Measurements from ENCODE around the gene KAT7.

Gene KAT7

DNA sequence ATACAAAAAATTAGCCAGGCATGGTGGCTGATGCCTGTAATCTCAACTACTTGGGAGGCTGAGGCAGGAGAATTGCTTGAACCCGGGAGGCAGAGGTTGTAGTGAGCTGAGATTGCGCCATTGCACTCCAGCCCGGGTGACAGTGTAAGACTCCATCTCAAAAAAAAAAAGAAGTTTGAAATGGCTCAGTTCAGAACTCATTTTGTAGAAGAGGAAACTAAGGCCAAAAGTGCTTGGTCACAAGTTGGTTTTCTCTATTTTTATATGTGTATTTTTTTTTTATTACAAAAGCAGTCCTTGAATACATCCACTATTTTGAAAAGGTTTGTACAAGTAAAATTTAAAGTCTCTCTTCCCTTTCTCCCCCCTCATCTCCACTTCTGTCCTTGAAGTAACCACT, 53.9 kb downstream of the KAT7 start:
- no peak for DNase-seq (ENCODE audit: low read depth)
- TF ChIP-seq, protein P1, sequence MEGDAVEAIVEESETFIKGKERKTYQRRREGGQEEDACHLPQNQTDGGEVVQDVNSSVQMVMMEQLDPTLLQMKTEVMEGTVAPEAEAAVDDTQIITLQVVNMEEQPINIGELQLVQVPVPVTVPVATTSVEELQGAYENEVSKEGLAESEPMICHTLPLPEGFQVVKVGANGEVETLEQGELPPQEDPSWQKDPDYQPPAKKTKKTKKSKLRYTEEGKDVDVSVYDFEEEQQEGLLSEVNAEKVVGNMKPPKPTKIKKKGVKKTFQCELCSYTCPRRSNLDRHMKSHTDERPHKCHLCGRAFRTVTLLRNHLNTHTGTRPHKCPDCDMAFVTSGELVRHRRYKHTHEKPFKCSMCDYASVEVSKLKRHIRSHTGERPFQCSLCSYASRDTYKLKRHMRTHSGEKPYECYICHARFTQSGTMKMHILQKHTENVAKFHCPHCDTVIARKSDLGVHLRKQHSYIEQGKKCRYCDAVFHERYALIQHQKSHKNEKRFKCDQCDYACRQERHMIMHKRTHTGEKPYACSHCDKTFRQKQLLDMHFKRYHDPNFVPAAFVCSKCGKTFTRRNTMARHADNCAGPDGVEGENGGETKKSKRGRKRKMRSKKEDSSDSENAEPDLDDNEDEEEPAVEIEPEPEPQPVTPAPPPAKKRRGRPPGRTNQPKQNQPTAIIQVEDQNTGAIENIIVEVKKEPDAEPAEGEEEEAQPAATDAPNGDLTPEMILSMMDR (IDR thresholded peaks at IDR 0.05; ENCODE audit: low read depth, low read length, missing control alignments): no peak
- H3K4me3 ChIP-seq (ENCODE audit: low read depth, low read length): no peak overlapping the region

DNA sequence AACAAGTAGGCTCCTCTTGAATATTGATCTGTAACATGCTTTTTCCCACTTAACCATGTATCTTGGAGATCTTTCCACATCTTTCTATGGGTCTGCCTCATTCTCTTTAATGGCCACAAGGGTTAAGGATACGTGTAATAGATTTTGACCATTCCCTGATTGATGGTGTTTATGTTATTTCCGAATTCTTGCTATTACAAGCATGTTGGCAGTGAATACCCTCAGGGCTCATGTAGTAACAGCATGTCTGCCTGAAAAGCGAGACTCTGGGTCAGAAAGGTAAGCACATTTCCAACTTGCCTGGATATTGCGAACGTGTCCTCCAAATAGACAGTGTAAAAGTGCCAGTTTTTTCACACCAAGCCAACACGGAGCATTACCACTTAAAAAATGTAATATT, 54.4 kb downstream of the KAT7 start:
- no peak overlapping the region for H3K4me3 ChIP-seq (ENCODE audit: low read depth, low read length)
- TF ChIP-seq, protein P1 (IDR thresholded peaks at IDR 0.05; ENCODE audit: low read depth, low read length, missing control alignments): no peak
- no peak for DNase-seq (ENCODE audit: low read depth)

DNA sequence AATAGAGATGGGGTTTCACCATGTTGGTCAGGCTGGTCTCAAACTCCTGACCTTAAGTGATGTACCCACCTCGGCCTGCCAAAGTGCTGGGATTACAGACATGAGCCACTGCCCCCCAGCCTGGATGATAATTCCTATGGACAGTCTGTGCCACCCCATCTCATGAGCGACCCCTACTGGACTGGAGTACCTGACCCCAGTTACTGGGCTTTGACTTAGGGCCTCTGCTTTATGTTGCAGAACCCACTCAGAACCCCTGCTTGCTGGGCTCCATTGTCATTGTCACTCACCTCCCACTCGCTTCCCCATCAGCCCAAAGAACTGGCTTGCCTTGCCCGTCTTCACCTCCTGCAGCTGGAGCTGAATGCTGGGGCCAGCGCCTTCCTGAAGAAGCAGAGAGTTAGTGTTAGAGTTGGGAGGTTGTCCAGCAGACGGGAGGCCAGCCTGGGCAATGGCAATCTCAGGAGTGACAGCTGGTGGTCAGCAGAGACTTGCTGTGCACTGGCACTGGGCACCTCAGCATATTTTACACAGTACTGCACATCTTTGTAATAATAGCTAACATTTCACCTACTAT, 55.4 kb downstream of the KAT7 start:
- no peak overlapping the region for H3K4me3 ChIP-seq (ENCODE audit: low read depth, low read length)
- no peak for DNase-seq (ENCODE audit: low read depth)
- TF ChIP-seq, protein P1 (IDR thresholded peaks at IDR 0.05; ENCODE audit: low read depth, low read length, missing control alignments): peak; percentile 66

DNA sequence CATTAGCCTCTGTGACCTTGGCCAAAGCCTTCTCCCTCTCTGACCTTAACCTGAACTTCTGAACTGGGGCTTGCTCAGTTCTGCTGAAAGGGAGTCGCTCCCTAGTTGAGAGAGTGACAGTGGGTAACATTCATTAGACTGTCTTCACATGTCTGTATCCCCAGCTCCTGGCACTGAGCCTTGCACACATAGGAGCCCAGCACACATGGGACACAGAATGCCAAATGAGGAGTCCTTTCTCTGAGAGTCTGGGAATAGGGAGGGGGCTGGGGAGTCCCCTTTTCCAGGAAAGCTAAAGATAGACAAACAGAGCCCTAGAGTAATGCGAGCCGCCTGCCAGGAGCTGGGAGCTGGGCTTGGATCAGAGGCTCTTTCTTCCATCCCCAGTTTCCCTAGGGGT, 56.8 kb downstream of the KAT7 start:
- no peak for DNase-seq (ENCODE audit: low read depth)
- H3K4me3 ChIP-seq (ENCODE audit: low read depth, low read length): no peak overlapping the region
- TF ChIP-seq, protein P1 (IDR thresholded peaks at IDR 0.05; ENCODE audit: low read depth, low read length, missing control alignments): no peak

DNA sequence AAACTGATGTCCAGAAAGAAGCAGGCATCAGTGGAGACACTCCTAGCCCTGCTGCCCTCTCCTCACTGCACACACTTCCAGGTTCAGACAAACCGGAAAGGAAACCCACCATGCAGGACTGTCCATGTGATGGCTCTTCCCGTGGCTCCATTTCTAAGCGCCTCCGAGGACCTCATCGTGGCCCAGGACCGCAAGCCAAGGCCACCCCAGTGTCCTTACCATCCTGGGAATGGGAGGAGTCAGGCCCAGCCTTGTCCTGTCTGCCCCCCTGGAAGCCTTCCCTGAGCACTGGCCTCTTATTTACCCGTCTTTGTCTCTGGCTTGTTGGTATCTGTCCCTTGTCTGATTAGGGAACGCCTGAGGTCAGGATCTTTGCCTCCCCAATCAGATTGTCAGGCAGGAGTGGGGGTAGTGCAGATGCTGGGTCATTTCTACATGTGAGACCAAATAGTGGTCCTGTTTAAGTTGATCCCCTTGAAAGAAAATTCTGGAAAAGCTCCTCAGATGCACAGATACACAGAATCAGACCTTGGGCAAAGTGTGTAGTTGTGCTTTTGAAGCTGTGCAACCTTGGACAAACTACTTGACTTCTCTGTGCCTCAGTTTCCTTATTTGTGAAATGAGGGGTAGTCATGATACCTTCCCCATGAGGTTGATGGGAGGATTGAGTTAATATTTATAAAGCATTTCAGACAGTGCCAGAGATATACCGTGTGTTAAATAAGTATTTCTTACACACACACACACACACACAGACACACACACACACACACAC, 58.6 kb downstream of the KAT7 start:
- no peak overlapping the region for H3K4me3 ChIP-seq (ENCODE audit: low read depth, low read length)
- TF ChIP-seq, protein P1 (IDR thresholded peaks at IDR 0.05; ENCODE audit: low read depth, low read length, missing control alignments): no peak
- DNase-seq (ENCODE audit: low read depth): no peak

DNA sequence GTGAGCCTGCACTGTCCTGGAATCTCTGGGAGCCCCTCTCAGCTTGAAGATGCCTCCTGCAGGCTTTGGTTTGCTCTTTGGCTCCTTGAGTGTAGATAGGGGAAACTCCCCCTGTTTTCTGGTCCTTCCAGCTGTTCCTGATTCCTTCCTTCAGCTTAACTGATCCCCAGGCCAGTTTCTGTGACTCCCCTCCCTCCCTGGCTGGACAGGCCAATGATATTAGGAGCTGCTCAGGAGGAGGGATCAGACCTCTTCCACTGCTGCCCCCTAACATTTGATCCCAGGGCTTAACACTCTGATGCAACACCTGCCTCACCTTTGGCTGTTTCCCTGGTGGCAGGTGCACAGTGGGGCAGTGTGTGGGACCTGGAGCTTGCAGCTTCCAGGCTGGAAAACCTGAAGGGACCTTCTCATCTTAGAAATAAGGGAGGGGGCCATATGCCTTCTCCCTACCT, 59.6 kb downstream of the KAT7 start, which contains the start of gene TAC4:
TSS of gene TAC4 (minus strand) at position 51 of the 455 bp plus-strand sequence. CDS start 52 bp downstream, outside the sequence.
- no peak for DNase-seq (ENCODE audit: low read depth)
- TF ChIP-seq, protein P1 (IDR thresholded peaks at IDR 0.05; ENCODE audit: low read depth, low read length, missing control alignments): no peak
- no peak within 1 kb of the TSS for H3K4me3 ChIP-seq (ENCODE audit: low read depth, low read length)
